Suppressor macrophage treated with lipopolysaccharide for 1 hour (primary cell): ENCODE measurements around the gene SLC12A5.

Source experiments
- DNase-seq, 3 donors: peaks; one replicate each; pipeline ENCODE4 v3.0.0-alpha.2; 2020 to 2022

The SLC12A5 gene

DNA sequence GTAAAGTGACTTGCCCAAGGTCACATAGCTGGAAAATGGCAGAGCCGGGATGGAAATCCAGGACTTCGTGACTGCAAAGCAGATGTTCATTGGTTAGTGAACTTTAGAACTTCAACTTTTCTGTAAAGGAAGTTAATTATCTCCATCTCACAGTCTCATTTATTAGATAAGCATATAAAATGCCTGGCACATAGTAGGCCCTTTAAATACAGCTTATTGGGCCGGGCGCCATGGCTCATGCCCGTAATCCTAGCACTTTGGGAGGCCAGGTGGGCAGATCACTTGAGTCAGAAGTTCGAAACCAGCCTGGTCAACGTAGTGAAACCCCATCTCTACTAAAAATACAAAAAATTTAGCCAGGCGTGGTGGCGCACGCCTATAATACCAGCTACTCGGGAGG, 22.1 kb upstream of the SLC12A5 start:
- no peak for DNase-seq

DNA sequence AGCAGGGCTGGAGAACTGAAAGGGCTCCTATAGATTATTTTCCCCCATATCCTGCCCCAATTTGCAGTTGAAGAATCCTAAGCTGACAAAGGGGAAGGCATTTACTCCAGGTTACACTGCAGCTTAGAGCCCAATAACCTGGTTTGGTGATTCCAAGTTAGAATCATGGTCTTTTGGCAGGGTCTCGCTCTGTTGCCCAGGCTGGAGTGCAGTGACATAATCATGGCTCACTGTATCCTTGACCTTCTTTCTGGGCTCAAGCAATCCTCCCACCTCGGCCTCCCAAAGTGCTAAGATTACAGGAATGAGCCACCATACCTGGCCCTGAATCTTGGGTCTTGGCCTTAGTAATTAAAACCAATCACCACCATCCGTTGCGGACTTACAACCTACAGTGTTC, 21.3 kb upstream of the SLC12A5 start:
- DNase-seq: no peak

DNA sequence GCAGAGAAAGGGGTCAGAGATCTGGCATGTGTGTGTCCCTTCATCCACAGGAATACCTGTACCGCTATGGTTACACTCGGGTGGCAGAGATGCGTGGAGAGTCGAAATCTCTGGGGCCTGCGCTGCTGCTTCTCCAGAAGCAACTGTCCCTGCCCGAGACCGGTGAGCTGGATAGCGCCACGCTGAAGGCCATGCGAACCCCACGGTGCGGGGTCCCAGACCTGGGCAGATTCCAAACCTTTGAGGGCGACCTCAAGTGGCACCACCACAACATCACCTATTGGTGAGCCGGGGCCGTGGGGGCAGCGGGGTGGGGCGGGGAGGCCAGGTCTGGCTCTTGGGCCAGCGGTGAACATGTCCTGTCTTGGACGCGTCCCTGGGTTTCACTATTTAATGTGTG, 19.2 kb upstream of the SLC12A5 start:
- peak in 1 of 3 donors; percentile 20 for DNase-seq

DNA sequence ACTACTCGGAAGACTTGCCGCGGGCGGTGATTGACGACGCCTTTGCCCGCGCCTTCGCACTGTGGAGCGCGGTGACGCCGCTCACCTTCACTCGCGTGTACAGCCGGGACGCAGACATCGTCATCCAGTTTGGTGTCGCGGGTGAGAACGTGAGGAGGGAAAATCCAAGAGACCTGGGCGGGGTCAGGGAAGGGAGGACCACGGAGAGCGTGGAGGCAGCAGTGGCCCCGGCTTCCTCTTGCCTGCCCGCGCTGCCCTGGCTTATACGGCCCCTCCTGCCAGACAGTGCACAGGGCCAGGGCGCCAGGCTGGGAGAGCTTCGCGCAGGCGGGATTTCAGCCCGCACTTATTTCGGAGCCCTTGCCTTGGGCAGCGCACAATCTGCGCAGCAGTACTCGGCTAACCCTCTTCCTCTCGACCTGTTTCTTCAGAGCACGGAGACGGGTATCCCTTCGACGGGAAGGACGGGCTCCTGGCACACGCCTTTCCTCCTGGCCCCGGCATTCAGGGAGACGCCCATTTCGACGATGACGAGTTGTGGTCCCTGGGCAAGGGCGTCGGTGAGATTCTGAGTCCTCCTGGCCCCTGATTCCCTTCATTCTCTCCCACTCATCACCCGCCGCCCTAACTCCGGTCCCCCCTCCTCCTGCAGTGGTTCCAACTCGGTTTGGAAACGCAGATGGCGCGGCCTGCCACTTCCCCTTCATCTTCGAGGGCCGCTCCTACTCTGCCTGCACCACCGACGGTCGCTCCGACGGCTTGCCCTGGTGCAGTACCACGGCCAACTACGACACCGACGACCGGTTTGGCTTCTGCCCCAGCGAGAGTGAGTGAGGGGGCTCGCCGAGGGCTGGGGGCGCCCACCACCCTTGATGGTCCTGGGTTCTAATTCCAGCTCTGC, 18.3 kb upstream of the SLC12A5 start:
- peak; percentile 74 to 85 (median 84) for DNase-seq

DNA sequence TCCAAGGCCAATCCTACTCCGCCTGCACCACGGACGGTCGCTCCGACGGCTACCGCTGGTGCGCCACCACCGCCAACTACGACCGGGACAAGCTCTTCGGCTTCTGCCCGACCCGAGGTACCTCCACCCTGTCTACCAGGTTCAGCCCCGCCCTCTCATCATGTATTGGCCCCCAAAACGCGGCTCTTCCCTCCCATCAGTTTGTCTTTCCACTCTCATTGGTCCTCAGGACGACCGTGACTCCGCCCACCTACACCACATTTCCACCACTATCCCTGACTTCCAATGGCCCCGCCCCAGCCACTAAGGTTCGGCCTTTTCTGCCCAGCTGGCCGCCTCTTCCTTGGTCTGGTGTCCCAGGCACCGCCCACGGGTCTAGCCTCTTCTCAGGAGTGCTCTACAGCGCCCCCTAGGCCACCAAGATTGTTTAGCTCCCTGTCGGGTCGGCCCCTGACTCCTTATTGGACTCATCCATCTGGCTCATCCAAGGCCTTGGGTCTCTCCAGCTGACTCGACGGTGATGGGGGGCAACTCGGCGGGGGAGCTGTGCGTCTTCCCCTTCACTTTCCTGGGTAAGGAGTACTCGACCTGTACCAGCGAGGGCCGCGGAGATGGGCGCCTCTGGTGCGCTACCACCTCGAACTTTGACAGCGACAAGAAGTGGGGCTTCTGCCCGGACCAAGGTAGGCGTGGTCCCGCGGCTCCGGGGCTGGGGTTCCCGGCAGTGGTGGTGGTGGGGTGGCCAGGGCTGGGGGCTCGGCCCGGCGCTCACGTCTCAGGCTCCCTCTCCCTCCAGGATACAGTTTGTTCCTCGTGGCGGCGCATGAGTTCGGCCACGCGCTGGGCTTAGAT, 17.2 kb upstream of the SLC12A5 start:
- peak; percentile 99 to 100 (median 100) for DNase-seq

DNA sequence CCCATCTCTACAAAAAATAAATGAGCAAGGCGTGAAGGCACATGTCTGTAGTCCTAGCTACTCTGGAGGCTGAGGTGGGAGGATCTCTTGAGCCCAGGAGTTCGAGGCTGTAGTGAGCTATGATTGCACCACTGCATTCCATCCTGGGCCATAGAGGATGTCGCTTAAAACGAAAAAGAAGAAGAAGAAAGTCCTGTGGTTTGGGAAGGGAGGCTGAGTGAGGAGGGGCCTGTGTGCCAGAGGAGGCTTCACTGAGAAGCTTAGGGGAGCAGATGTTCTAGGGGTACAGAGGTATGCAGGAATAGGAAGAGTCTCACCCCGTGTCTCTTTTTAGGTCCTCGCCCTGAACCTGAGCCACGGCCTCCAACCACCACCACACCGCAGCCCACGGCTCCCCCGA, 16.1 kb upstream of the SLC12A5 start:
- no peak for DNase-seq

DNA sequence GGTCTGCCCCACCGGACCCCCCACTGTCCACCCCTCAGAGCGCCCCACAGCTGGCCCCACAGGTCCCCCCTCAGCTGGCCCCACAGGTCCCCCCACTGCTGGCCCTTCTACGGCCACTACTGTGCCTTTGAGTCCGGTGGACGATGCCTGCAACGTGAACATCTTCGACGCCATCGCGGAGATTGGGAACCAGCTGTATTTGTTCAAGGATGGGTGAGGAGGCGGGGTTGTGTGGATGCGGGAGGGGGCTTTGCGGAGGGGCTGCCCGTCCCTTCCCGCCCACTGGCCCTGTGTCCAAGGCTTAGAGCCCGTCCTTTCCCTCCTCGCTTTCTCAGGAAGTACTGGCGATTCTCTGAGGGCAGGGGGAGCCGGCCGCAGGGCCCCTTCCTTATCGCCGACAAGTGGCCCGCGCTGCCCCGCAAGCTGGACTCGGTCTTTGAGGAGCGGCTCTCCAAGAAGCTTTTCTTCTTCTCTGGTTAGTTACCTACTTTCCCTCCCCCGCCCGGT, 15.6 kb upstream of the SLC12A5 start:
- no peak for DNase-seq

DNA sequence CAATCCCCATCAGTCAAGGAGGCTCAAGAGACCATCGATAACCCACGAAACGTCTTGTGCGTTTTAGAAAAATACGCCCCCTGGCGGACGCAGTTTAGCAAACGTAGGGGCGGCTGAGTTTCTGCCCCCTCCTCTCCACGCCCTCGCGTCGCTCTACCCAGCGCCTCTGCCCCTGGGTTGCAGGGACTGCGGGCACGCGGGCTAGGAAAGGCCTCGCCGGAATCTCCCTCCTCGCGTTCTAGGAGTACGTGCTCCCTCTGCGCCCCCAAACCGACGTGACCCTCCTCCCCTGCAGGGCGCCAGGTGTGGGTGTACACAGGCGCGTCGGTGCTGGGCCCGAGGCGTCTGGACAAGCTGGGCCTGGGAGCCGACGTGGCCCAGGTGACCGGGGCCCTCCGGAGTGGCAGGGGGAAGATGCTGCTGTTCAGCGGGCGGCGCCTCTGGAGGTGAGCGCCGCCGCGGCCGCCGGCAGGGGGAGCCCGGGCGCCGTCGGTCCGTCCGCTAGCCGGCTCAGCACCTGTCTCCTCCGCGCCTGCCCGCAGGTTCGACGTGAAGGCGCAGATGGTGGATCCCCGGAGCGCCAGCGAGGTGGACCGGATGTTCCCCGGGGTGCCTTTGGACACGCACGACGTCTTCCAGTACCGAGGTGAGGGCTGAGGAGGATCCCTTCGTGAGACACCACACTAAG, 15.0 kb upstream of the SLC12A5 start:
- DNase-seq: peak; percentile 80 to 89 (median 83)

DNA sequence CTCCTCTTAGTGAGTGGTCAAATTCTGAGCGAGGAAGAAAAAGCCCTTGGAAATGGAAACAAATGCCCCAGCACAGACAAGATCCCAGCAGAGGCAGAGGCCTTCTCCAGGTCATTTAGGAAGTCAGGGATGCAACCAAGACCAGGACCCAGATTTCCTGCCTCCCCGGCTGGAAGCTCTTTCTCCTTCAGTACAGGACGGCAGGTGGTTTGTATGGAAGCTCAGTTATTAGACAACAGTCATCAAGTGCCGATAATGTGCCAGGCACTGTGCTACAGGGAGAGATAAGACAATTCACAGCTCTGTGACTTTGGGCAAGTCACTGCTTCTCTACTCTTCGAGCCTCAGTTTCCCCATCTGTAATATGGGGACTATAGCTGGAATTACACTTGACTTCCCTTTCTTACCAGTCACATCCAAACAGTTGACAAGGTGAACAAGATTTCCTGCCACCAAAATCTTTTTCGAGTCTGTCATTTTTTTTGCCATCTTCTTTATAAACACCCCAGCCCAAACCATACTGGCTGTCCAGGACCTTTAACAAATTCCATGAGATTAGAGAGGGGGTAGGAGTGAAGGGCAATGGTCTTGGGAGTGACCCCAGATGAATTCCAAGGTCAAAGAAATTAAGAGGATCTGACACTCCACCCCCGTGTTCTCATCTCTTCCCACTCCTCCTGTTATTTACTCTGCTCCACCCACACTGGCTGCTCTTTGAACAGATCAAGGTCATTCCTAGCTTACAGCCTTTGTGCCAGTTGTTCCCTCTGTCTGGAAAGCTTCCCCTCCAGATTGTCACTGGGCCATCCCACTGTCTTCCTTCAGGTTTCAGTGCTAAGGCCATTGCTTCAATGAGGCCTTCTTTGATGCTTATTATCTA, 14.3 kb upstream of the SLC12A5 start:
- DNase-seq: no peak

DNA sequence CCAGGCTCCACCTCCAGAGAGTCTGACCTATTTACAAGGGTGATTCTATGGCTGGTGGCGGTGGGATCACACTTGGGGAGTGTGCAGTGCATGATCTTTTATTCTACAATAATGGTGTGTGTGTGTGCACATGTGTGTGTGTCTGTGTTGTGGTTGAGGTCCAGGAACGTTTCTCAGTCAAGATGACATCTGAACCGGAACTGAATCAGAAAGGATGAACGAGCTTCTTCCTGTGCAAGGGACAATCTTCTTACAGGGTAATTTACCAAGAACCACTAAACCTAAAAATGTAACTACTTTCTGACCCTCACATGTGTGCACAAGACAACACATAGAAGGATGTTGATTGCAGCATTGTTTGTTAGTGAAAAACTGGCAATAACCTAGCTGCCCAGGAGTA, 11.7 kb upstream of the SLC12A5 start:
- DNase-seq: no peak

DNA sequence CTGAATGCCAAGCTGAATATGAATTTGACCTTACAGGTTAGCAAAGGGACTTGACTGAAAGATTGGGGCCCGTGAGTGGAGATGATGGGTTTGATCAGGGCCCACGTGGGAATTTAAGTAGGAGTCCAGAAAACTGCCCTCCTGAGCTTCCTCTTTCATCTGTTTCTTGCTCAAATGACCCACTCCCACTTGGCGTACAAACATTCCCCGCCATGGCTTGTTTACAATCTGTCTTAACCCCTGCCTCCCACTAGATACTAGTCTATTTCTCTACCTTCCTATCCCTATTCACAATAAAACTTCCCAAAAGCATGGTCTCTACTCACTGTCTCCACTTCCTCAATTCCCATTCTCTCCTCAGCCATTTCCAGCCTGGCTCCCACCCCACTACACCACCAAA, 10.9 kb upstream of the SLC12A5 start:
- no peak for DNase-seq

DNA sequence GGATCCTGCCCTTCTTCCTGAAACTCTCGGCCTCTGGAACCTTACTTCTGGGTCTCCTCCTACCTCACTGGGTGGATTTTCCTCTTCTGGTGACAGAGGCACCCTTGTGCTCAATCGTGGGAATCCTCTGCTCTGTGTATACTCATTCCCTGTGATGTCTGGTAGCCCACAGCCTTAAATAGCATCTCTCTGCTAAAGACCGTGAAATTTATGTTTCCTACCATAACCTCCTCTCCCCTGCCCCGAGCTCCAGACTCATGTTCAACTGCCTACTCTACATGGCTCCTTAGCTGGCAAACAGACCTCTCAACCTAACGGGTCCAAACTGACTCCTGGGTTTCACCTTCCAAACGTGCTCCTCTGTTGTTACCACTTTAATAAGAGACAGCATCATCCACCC, 10.4 kb upstream of the SLC12A5 start:
- DNase-seq: no peak

DNA sequence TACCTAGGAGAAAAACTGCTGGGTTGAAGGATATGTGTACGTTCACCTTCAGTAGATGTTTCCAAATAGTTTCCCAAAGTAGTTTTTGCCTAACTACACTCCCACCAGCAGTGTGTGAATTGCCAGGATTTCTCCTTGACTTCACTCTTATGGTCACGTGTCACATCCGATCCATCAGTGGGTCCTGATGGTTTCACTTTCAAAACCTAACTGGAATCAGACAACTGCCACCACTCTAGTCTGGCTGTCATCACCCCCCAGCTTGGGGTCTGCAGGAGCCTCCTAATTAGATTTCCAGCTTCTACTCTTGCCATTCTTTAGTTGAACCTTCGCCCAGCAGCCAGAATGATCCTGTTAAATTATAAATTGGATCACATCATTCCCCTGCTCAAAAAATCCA, 8.5 kb upstream of the SLC12A5 start:
- DNase-seq: peak in 2 of 3 donors; percentile 49 to 57

DNA sequence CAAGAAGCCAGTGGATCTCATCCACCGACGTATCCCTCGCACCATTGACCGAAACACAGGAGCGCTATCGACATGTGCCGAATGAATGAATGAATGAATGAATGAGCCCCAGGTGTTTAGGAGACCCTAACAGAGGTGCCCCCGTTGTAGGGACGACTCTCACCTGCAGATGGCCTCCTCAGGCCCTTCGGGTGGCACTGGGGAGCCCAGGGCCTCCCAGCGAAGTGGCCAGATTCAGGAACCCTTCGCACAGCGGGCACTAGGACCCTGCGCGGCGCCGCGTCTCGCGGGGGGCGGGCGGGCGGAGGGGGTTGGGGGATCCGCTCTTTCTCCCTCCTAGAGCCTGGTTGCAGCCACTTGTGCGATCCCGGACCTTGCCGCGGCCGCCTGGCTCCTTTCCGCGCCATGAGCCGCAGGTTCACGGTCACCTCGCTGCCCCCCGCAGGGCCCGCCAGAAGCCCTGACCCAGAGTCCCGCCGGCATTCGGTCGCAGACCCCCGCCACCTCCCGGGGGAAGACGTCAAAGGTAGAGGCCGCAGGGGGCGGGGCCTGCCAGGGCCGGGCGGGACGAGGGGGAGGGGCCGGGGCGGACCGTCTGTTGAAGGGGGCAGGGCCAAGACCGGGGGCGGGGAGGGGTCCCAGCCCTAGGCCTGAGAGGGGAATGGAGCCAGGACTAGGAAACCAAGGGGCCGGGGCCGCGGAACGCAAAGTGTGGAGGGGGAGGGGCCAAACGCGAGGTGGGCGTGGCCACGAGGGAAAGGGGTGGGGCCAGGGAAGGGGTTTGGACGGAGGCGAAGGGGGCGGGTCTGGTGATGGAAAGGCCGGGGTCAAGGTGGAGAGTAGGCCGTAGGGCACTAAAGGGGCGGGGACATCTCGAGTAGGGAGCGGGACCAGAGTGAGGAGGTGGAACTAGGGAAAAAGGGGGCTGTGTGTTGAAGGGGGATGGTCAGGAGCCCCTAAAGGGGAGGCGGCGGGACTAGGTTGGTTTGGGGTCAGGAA, 7.4 kb upstream of the SLC12A5 start:
- DNase-seq: peak; percentile 43 to 68 (median 50)

DNA sequence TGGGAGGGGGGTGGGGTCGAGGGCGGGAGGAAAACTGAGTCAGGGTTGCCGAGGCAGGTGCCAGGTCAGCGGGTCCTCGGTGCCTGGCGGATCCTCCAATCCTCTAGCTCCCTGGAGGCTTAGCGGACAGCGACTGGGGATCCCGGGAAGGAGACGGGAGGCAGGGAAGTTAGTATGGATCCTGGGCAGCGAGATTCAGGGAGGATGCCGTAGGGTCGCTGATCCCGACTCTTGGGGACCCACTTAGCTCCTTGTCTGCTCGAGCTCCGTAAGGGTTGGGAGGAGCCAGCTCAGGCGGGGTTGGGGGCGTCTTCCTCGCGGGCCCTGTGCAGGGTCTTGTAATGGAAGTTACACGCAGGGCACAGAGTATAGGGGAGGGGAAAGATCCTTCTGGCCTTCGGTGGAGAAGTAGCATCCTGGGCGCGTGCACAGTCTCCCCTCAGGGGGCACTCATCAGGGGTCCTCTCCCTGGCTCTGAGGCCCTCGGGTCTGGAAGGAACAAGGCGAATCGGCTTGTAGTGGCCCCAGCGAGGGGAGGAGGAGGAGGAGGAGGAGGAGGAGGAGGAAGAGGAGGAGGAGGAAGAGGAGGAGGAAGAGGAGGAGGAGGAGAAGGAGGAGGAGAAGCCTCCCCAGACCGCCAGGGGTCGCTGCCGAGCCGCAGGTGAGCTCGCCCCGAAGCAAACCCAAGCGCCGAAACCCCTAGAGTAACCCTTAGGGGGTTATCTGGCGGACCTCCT, 6.4 kb upstream of the SLC12A5 start:
- peak; percentile 57 to 87 (median 63) for DNase-seq

DNA sequence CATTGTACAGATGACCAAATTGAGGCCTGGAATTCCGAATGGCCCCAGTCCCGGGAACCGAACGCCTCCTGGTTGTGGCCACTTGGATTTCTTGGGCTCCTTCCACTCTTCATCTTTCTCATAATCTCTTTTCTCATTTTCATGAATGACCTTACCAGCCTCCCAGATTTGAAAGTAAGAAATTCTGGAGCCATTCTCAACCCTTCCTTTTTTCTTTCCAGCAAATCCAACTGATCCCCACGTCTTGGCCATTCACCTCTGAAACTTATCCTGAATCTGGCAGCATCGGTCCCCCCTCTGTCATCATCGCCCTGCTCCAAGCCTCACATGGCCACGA, 5.9 kb upstream of the SLC12A5 start:
- no peak for DNase-seq

DNA sequence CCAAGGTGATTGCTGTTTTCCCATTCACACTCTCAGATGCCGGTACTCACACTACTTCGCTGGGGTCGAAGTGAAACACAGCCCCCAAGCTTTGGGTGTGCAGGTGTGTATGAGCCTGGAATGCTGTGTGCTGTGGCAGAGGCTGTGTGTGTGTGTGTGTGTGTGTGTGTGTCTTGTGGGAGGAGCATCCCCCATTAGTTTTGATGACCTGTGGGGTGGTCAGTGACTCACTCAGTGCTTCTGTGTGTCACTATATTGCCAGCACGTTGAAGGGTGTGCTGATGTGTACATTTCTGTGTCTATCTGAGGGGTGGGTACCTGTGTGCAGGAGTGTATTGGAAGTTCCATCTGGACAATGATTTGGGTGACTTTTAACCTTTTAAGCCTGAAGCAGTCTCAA, 5.0 kb upstream of the SLC12A5 start:
- DNase-seq: peak in 1 of 3 donors; percentile 34

DNA sequence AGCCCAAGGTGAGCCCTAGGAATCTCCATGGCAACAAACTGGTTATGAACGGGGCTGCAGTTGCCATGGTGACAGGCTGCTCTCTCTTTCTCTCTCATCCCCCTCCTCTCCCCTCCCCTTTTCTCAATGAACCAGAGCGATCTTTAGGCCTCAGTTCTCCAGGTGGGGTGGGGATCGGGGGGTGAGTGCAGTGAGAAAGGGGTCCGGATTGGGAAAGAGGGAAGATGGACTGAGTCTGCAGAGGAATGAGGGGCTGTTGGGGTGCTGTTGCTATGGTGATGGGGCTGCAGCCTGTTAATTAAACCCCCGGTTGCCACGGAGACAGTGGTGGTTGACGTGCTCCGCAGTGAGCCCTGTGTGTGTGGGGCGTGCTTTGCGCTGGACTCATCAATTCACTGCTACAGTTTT, 3.6 kb upstream of the SLC12A5 start:
- no peak for DNase-seq

DNA sequence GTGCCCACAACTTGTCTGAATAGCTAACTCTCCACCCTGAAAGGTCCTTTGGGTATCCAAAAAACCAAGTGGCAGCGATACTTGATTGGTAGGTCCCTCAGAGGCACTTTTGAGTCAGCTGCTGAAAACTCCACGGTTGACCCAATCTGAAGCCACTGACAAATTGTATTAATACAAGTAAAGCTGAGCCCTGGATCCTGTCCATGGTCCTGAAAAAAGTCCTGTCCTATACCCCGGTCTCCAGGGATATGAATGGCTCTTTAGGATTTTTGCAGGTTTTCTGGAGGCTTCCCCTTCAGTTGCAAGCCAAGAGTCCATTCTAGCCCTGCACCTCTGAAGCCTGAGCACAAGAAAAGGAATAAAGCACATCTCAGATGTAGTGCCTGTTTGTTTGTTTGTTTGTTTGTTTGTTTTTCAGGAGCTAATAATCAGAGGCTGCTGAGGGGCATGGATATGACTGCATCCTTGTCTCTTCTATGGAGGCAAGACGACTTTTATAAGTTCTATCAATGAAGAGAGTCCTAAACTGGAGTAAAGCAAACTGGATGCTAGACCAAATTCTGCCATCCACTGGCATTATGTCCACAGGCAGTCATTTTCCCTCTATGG, 1.7 kb upstream of the SLC12A5 start:
- DNase-seq: peak; percentile 70 to 82 (median 79)

DNA sequence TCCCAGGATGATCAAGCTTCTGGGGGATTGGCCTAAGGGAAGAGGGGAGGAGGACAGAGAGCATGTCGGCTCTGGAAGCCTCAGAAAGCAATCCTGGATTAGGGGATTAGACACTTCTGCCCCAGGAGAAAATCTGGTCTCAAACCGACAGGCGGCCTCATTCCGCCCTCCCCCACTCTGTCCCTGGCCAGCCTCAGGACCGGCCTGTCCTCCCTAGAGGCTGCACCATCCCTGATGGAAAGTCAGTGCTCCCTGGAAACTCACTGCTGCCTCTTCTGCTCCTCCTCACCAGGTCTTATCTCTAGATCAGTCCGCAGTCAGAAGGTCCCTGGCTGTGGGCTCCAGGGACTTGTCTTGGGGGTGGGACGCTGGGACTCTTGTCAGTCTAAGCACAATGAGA, 905 bp upstream of the SLC12A5 start:
- DNase-seq: no peak
